ENCODE results near the gene PTGIR. TPM values are rescaled to one million over a fixed set of nuclear protein-coding genes. Genes with fewer than 3 reads are reported as not detected.

The PTGIR gene
- polyA plus RNA-seq, 1 experiment = 27.8 TPM

GRCh38 chr19:46574533-46574932 lies 50.4 kb downstream of the PTGIR start:
- H3K36me3 ChIP-seq (ENCODE audit: control insufficient read depth, insufficient read depth, low read length) = no peaks in the 10 kb centered on the region
- TF ChIP-seq, protein P1, sequence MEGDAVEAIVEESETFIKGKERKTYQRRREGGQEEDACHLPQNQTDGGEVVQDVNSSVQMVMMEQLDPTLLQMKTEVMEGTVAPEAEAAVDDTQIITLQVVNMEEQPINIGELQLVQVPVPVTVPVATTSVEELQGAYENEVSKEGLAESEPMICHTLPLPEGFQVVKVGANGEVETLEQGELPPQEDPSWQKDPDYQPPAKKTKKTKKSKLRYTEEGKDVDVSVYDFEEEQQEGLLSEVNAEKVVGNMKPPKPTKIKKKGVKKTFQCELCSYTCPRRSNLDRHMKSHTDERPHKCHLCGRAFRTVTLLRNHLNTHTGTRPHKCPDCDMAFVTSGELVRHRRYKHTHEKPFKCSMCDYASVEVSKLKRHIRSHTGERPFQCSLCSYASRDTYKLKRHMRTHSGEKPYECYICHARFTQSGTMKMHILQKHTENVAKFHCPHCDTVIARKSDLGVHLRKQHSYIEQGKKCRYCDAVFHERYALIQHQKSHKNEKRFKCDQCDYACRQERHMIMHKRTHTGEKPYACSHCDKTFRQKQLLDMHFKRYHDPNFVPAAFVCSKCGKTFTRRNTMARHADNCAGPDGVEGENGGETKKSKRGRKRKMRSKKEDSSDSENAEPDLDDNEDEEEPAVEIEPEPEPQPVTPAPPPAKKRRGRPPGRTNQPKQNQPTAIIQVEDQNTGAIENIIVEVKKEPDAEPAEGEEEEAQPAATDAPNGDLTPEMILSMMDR (IDR thresholded peaks at IDR 0.05; ENCODE audit: insufficient read depth, low read depth, low read length) = no peak
- DNase-seq (ENCODE audit: low read depth) = no peak
- no peak overlapping the region for H3K4me3 ChIP-seq (ENCODE audit: low read depth, low read length)
- ChIA-PET POLR2A (no interaction called here), CTCF (interaction anchor here (1.3 to 3.0 kb wide), 2 partner anchors 13 to 37 kb away, joined by 3 to 8 read pairs; no protein-coding TSS in a partner anchor)
- H3K27me3 ChIP-seq (ENCODE audit: control insufficient read depth, insufficient read depth, low read length) = 0 out of 2 replicates have a peak, but pooled peaks cover 2% of the 10 kb centered on the region

DNA sequence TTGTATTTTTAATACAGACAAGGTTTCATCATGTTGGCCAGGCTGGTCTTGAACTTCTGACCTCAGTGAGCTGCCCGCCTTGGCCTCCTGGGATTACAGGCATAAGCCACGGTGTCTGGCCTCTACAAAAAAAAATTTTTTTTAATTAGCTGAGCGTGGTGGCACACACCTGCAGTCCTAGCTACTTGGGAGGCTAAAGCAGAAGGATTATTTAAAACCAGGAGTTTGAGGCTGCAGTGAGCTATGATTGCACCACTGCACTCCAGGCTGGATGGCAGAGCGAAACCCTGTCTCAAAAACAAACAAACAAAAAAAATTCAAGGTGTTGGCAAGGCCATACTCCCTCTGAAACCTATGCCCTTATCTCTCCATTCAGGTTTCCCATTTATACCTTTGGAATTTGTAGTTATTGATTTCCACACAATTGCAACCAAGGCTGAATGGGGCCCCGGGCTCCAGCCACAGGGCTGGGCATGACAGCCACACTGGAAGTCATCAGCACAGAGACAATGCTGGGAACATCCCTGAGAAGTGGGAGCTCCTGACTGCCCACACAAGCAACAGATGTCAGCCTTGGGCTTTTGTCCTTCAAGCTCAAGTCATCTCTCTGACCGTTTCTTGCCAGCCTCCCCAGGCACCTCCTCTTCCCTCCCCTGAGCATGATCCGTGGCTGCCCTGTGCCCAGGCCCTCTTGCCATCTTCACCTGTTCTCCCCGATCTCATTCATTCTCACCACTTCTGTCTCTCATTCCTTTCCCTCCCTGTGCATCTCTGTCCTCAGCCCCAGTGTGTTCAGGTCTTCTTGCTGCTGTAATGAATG lies 51.0 kb downstream of the PTGIR start:
- DNase-seq (ENCODE audit: low read depth) = no peak
- TF ChIP-seq, protein P1 (IDR thresholded peaks at IDR 0.05; ENCODE audit: insufficient read depth, low read depth, low read length) = no peak
- H3K4me3 ChIP-seq (ENCODE audit: low read depth, low read length) = no peak overlapping the region
- CTCF ChIA-PET = interaction anchor here (1.1 to 3.0 kb wide), 4 partner anchors 12 to 45 kb away, joined by 3 to 8 read pairs (median 4); no protein-coding TSS in a partner anchor
- POLR2A ChIA-PET = no interaction called here
- 0 out of 2 replicates have a peak, but pooled peaks cover 2% of the 10 kb centered on the region for H3K27me3 ChIP-seq (ENCODE audit: control insufficient read depth, insufficient read depth, low read length)
- H3K36me3 ChIP-seq (ENCODE audit: control insufficient read depth, insufficient read depth, low read length) = no peaks in the 10 kb centered on the region

DNA sequence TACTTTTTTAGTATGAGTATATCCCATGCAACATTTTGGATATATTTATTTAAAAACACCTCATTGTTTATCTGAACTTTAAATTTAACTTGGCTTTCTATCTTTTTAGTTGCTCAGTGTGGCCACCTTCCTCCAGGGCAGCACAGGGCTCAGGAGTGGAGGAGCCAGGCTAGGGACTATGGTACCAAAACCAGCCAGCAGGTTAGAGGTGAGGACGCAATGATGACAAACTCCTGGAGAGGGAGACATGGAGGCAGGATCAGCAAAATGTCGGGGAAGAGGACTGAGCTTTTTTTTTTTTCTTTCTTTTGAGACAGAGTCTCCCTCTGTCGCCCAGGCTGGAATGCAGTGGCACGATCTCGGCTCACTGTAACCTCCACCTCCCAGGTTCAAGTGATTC lies 53.4 kb downstream of the PTGIR start:
- ChIA-PET POLR2A (no interaction called here), CTCF (interaction anchor here (0.6 to 3.0 kb wide), 3 partner anchors 8 to 34 kb away, joined by 3 to 8 read pairs (median 5); no protein-coding TSS in a partner anchor)
- no peak for DNase-seq (ENCODE audit: low read depth)
- Histone ChIP-seq H3K27me3 (ENCODE audit: control insufficient read depth, insufficient read depth, low read length) (0 out of 2 replicates have a peak, but pooled peaks cover 2% of the 10 kb centered on the region), H3K4me3 (ENCODE audit: low read depth, low read length) (no peak overlapping the region), H3K36me3 (ENCODE audit: control insufficient read depth, insufficient read depth, low read length) (no peaks in the 10 kb centered on the region)
- TF ChIP-seq, protein P1 (IDR thresholded peaks at IDR 0.05; ENCODE audit: insufficient read depth, low read depth, low read length) = no peak

Other genes starting within 250 kb of the PTGIR start
- gene CCDC8, start 211.5 kb downstream of the PTGIR start, polyA plus RNA-seq (2011; rRNA removed) = 6.9 and 7.7 TPM in 2 replicates
- gene PNMA8C, start 196.2 kb downstream of the PTGIR start, polyA plus RNA-seq (2011; rRNA removed) = 0.02 TPM in 1 of 2 replicates, not detected in the other
- gene PNMA8A, start 153.5 kb downstream of the PTGIR start, polyA plus RNA-seq (2011; rRNA removed) = 0.65 and 0.74 TPM in 2 replicates
- 0.15 and 0.17 TPM in 2 replicates for gene PNMA8B, start 129.2 kb downstream of the PTGIR start, polyA plus RNA-seq (2011; rRNA removed)
- 516 and 517 TPM in 2 replicates for gene CALM3, start 23.8 kb downstream of the PTGIR start, polyA plus RNA-seq (2011; rRNA removed)
- not detected in 2 replicates for gene GNG8, start 11.1 kb upstream of the PTGIR start, polyA plus RNA-seq (2011; rRNA removed)
- 6.2 and 7.1 TPM in 2 replicates for gene DACT3, start 36.1 kb upstream of the PTGIR start, polyA plus RNA-seq (2011; rRNA removed)
- 11.4 and 19.4 TPM in 2 replicates for gene PRKD2, start 92.0 kb upstream of the PTGIR start, polyA plus RNA-seq (2011; rRNA removed)
- gene FKRP, start 121.0 kb upstream of the PTGIR start, polyA plus RNA-seq (2011; rRNA removed) = 12.6 and 15.1 TPM in 2 replicates
- gene STRN4, start 121.4 kb upstream of the PTGIR start, polyA plus RNA-seq (2011; rRNA removed) = 40.5 and 78.6 TPM in 2 replicates
- 409 and 506 TPM in 2 replicates for gene SLC1A5, start 163.5 kb upstream of the PTGIR start, polyA plus RNA-seq (2011; rRNA removed)
- 181 and 244 TPM in 2 replicates for gene AP2S1, start 225.8 kb upstream of the PTGIR start, polyA plus RNA-seq (2011; rRNA removed)
- 30.1 and 36.8 TPM in 2 replicates for gene ARHGAP35, start 235.9 kb upstream of the PTGIR start, polyA plus RNA-seq (2011; rRNA removed)

Data from BJ (cell line).